ENCODE data around the gene DDHD1. TPM values are rescaled to one million over a fixed set of nuclear protein-coding genes. Genes with fewer than 3 reads are reported as not detected.
A peak's percentile ranks its signal among the peaks of the same experiment; 100 is the strongest.

The DDHD1 gene
- total RNA-seq, 1 experiment from 2014 or later, result 15.7 TPM

- Mint-ChIP-seq H3K4me1 (peaks cover 20 to 27% of the 10 kb centered on the region in 2 experiments), H3K4me3 (peak overlapping the region; percentile 93 to 96), H3K36me3 (ENCODE audit: insufficient read depth in 1 of 3, low read depth in 3 of 3) (peaks cover 0 to 2% (median 0%) of the 10 kb centered on the region in 3 experiments; a peak in 2 of 7 replicates), H3K27ac (peak overlapping the region in 1 of 3 experiments; percentile 78; a peak in 1 of 7 replicates), H3K9me3 (peaks cover 0 to 3% of the 10 kb centered on the region in 2 experiments; a peak in 1 of 5 replicates), H3K27me3 (ENCODE audit: low read depth) (peaks cover 3% of the 10 kb centered on the region; the same call in 1 of the 2 replicates)
- H2AFZ ChIP-seq (ENCODE audit: low read length), result no peak overlapping the region
- WGBS (ENCODE audit: extremely low coverage, insufficient read length, low lambda C conversion rate), result no CpG with 5 or more reads among the region's 25 CpGs
- no peaks in the 10 kb centered on the region for H3K79me1 ChIP-seq (ENCODE audit: insufficient read depth, low read depth, low read length, poor library complexity, severe bottlenecking)
- peaks cover 9% of the 10 kb centered on the region; the same call in 1 of the 2 replicates for H3K79me2 ChIP-seq (ENCODE audit: insufficient read depth, low read length)
- no peak overlapping the region for H3T11ph ChIP-seq (ENCODE audit: low read length)
- H2AK5ac ChIP-seq (ENCODE audit: insufficient read length, low read length), result no peak overlapping the region
- no peak overlapping the region for H3K4ac ChIP-seq (ENCODE audit: low read depth, low read length)
- no peak overlapping the region; the same call in 1 of the 2 replicates for H3K14ac ChIP-seq (ENCODE audit: insufficient read depth, low read length)
- DNase-seq, result no peak
- peaks cover 12% of the 10 kb centered on the region for H3K23me2 ChIP-seq (ENCODE audit: insufficient read length, low read depth, low read length, poor library complexity, severe bottlenecking)
- H2BK20ac ChIP-seq (ENCODE audit: low read depth, low read length, poor library complexity, severe bottlenecking), result no peak overlapping the region
- H3K4me2 ChIP-seq (ENCODE audit: insufficient read depth, insufficient read length, low read length), result peak overlapping the region; percentile 59
- no peak overlapping the region for H3K56ac ChIP-seq (ENCODE audit: insufficient read length, low read depth, low read length)
- no peaks in the 10 kb centered on the region; the same call in 1 of the 2 replicates for H3K4me1 ChIP-seq (ENCODE audit: insufficient read depth, low read length)
- no peak overlapping the region for H2BK5ac ChIP-seq (ENCODE audit: insufficient read length, low read length)
- H4K8ac ChIP-seq (replicated peaks; ENCODE audit: insufficient read length, low read depth, low read length), result no peak overlapping the region
- H4K91ac ChIP-seq (ENCODE audit: insufficient read length, low read depth, low read length), result no peak overlapping the region
- H3K27ac ChIP-seq (ENCODE audit: insufficient read length, low read depth, low read length), result no peak overlapping the region
- H2BK120ac ChIP-seq (ENCODE audit: low read depth, low read length, poor library complexity, severe bottlenecking), result no peak overlapping the region
- H3K9me3 ChIP-seq (ENCODE audit: control insufficient read depth, low read depth, low read length), result no peaks in the 10 kb centered on the region
- H2BK15ac ChIP-seq (ENCODE audit: low read depth, low read length), result no peak overlapping the region
- H2BK12ac ChIP-seq (ENCODE audit: insufficient read length, low read depth, low read length), result no peak overlapping the region
- no peaks in the 10 kb centered on the region for H3K27me3 ChIP-seq (ENCODE audit: insufficient read depth, low read length)
- H4K5ac ChIP-seq (ENCODE audit: insufficient read length, low read depth, low read length), result no peak overlapping the region
- TF ChIP-seq, protein P1, sequence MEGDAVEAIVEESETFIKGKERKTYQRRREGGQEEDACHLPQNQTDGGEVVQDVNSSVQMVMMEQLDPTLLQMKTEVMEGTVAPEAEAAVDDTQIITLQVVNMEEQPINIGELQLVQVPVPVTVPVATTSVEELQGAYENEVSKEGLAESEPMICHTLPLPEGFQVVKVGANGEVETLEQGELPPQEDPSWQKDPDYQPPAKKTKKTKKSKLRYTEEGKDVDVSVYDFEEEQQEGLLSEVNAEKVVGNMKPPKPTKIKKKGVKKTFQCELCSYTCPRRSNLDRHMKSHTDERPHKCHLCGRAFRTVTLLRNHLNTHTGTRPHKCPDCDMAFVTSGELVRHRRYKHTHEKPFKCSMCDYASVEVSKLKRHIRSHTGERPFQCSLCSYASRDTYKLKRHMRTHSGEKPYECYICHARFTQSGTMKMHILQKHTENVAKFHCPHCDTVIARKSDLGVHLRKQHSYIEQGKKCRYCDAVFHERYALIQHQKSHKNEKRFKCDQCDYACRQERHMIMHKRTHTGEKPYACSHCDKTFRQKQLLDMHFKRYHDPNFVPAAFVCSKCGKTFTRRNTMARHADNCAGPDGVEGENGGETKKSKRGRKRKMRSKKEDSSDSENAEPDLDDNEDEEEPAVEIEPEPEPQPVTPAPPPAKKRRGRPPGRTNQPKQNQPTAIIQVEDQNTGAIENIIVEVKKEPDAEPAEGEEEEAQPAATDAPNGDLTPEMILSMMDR (conservative IDR thresholded peaks at IDR 0.05), result peak; percentile 46; the same call in 1 of the 3 replicates
- no peaks in the 10 kb centered on the region for H4K20me1 ChIP-seq (ENCODE audit: control insufficient read depth, insufficient read depth, insufficient read length)
- no peak overlapping the region for H3K18ac ChIP-seq (ENCODE audit: insufficient read length, low read depth, low read length)
- peak overlapping the region; percentile 7 for H3K9ac ChIP-seq (ENCODE audit: extremely low read depth, insufficient read length, low read length)
- no peak overlapping the region for H3K23ac ChIP-seq (ENCODE audit: insufficient read length, low read depth, low read length)
Measured at GRCh38 chr14:53151523-53152183, 1.5 kb downstream of the DDHD1 start.
